Stomach (tissue), 9 donors: ENCODE data around the gene CNST. TPM values are rescaled to one million over a fixed set of nuclear protein-coding genes. Genes with fewer than 3 reads are reported as not detected.
A peak's percentile ranks its signal among the peaks of the same experiment; 100 is the strongest.

Source experiments
- DNase-seq, 2 donors: peaks; one replicate each; pipeline versions ENCODE4 v3.0.0 to v3.0.0-alpha.2; 2013 to 2019
- H3K27ac ChIP-seq, 5 donors: fragments of 200-600 bp in 4 of 5; sonication (generic) in 4 of 5; one replicate each; pipeline ENCODE4 v1.5.1; 2013 to 2019; ENCODE audit warnings: mild to moderate bottlenecking in 1 of 5, moderate library complexity in 1 of 5
- H3K27me3 ChIP-seq, 3 donors: fragments of 200-600 bp; sonication (generic); one replicate each; pipeline ENCODE4 v1.5.1; 2017 to 2019; ENCODE audit warnings: mixed run types in 1 of 3
- H3K36me3 ChIP-seq, 4 donors: fragments of 200-600 bp; sonication (generic); 1 replicate in 3 of 4; 2 replicates in 1 of 4; pipeline ENCODE4 v1.5.1; 2016 to 2019
- H3K4me1 ChIP-seq, 4 donors: fragments of 200-600 bp; sonication (generic); one replicate each; pipeline ENCODE4 v1.5.1; 2016 to 2019
- H3K4me3 ChIP-seq, 4 donors: fragments of 200-600 bp; sonication (generic) in 3 of 4; one replicate each; pipeline ENCODE4 v1.5.1; 2016 to 2019; ENCODE audit warnings: mild to moderate bottlenecking in 1 of 4
- H3K9me3 ChIP-seq, 4 donors: fragments of 200-600 bp; sonication (generic); one replicate each; pipeline ENCODE4 v1.5.1; 2016 to 2019
- CTCF ChIP-seq, 7 experiments: fragments of 450-650 bp in 4 of 7; fragments of 200-600 bp in 3 of 7; sonication (generic) in 3 of 7; IDR thresholded peaks; one replicate each; pipeline ENCODE4 v1.5.1; 2016 to 2019; ENCODE audit warnings: antibody characterized with exemption in 7 of 7, control low read depth in 2 of 7, mild to moderate bottlenecking in 1 of 7
- EP300 ChIP-seq: sonication (generic); formaldehyde crosslinking; IDR thresholded peaks from one replicate; pipeline ENCODE4 v1.6.1; 2017; ENCODE audit warnings: antibody characterized with exemption
- POLR2A ChIP-seq, 4 donors: fragments of 450-650 bp; IDR thresholded peaks; one replicate each; pipeline ENCODE4 v1.6.1; 2016; ENCODE audit warnings: antibody characterized with exemption in 4 of 4, control low read depth in 2 of 4, mild to moderate bottlenecking in 1 of 4, moderate library complexity in 1 of 4
- POLR2AphosphoS5 ChIP-seq, 3 donors: sonication (generic); formaldehyde crosslinking; IDR thresholded peaks; one replicate each; pipeline ENCODE4 v1.6.1; 2016; ENCODE audit warnings: antibody characterized with exemption in 3 of 3
- WGBS, 5 donors: extraction: QIAGEN DNeasy Blood & Tissue Kit in 3 of 5; methylation state at CpG; one replicate each; pipeline versions ENCODE4 v1.1.5 to v1.1.7; 2013 to 2018; 5-methylcytosine and 5-hydroxymethylcytosine counted together
- intact Hi-C: fragments of 100-400 bp; cut with DNase I; formaldehyde crosslinking; loops from one replicate; pipeline ENCODE4 v1.15.1; 2023; ENCODE audit warnings: low total_unique reads
- polyA plus RNA-seq, 3 donors: library from polyadenylated mRNA; stranded (reverse); fragments of 200-250 nt; gene quantifications; one replicate each; pipeline ENCODE4 v1.2.3, GENCODE V29; 2013
- total RNA-seq, 5 donors: library from RNA; depleted of rRNA; stranded (reverse); fragments of >200 nt; gene quantifications; one replicate each; pipeline versions ENCODE4 v1.1.0 to v1.2.3, GENCODE V29; 2014 to 2016
- donor health status: healthy with polysubstance abuse.
- donor health status: Bipolar disorder and iron deficiency.
- donor health status: healthy.

CNST gene
- total and polyA plus RNA-seq, 8 donors: 4.5 to 42.8 (median 16.2) TPM

DNA sequence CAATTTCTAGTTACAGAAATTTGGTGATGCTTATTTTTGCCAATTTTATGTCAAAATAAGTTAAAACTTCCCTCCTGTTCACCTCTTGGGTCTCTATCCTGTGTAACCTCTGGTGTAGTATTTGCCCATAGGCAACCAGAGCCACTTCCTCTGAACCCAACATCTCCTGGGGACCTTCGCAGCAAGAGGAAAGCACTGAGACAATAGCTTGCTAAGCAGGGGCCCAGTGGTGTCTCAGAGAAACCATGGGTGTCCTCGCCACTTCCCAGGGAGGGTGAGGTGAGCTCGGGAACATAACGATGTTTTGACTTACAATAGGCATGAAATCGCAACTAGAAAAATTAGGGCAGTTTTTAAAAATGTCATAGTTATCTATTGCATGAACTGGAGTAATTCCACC lies 101.5 kb downstream of the CNST start:
- TF ChIP-seq POLR2A (IDR thresholded peaks at IDR 0.05) (no peak), POLR2AphosphoS5 (IDR thresholded peaks at IDR 0.05) (no peak), CTCF (IDR thresholded peaks at IDR 0.05) (no peak), EP300 (no peak)
- Histone ChIP-seq H3K4me3 (no peak overlapping the region), H3K27me3 (no peaks in the 10 kb centered on the region), H3K4me1 (no peaks in the 10 kb centered on the region), H3K9me3 (no peaks in the 10 kb centered on the region), H3K36me3 (peaks cover 8 to 47% (median 45%) of the 10 kb centered on the region in 4 donors), H3K27ac (no peak overlapping the region)
- DNase-seq: no peak
- intact Hi-C loops: no loop called here
- 91 to 97% (median 95%) methylated on average over 5 of the region's 5 CpGs for WGBS, 5 donors

- TF ChIP-seq EP300: no peak
- TF ChIP-seq CTCF (IDR thresholded peaks at IDR 0.05): no peak
- no peak for TF ChIP-seq POLR2AphosphoS5 (IDR thresholded peaks at IDR 0.05)
- TF ChIP-seq POLR2A (IDR thresholded peaks at IDR 0.05): no peak
- Histone ChIP-seq H3K36me3 (peaks cover 8 to 50% (median 44%) of the 10 kb centered on the region in 4 donors), H3K4me3 (no peak overlapping the region), H3K27me3 (no peaks in the 10 kb centered on the region), H3K27ac (no peak overlapping the region), H3K9me3 (no peaks in the 10 kb centered on the region), H3K4me1 (no peaks in the 10 kb centered on the region)
- 91 to 95% (median 92%) methylated on average over 6 of the region's 6 CpGs for WGBS, 5 donors
- intact Hi-C loops: no loop called here
- no peak for DNase-seq
These were observed 103.4 kb downstream of the CNST start for GRCh38 chr1:246669659-246670058.

DNA sequence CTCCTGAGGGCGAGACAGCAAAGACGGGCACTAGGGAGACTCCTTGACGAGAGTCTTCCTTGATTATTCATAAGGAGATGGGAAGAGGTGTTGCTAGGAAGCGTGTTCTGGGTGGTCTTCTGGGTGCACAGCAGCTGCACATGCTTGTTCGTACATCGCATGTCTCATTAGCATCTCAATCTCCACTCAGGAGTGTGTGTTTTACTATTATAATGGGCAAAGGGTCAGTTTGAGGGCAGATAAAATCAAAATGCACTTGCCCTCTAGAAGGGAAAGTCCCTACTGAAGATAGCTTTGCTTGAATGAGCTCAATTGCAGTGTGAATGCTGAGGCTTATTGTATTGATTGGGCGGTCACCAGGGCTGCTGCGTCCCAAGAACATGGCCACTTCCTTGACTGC lies 107.8 kb downstream of the CNST start:
- intact Hi-C loops: no loop called here
- WGBS, 5 donors: 57 to 81% (median 68%) methylated on average over 8 of the region's 8 CpGs

GRCh38 chr1:246677842-246678241 lies 111.6 kb downstream of the CNST start:
- intact Hi-C loops: no loop called here
- Histone ChIP-seq H3K27me3 (no peaks in the 10 kb centered on the region), H3K4me3 (no peak overlapping the region), H3K4me1 (no peaks in the 10 kb centered on the region), H3K9me3 (no peaks in the 10 kb centered on the region), H3K27ac (no peak overlapping the region), H3K36me3 (peaks cover 0 to 3% (median 0%) of the 10 kb centered on the region in 4 donors)
- no peak for TF ChIP-seq POLR2A (IDR thresholded peaks at IDR 0.05)
- TF ChIP-seq POLR2AphosphoS5 (IDR thresholded peaks at IDR 0.05): no peak
- no peak for TF ChIP-seq EP300
- TF ChIP-seq CTCF (IDR thresholded peaks at IDR 0.05): no peak
- WGBS, 5 donors: 55 to 71% (median 60%) methylated on average over 2 of the region's 2 CpGs
- peak in 1 of 2 donors; percentile 51 for DNase-seq

More for the DNA sequence above, 107.8 kb downstream of the CNST start:
- H3K27me3 ChIP-seq: no peaks in the 10 kb centered on the region
- no peak for DNase-seq
- no peak overlapping the region for H3K4me3 ChIP-seq
- H3K9me3 ChIP-seq: no peaks in the 10 kb centered on the region
- peaks cover 0 to 14% (median 12%) of the 10 kb centered on the region in 4 donors for H3K36me3 ChIP-seq
- TF ChIP-seq POLR2AphosphoS5 (IDR thresholded peaks at IDR 0.05) (no peak), POLR2A (IDR thresholded peaks at IDR 0.05) (no peak), CTCF (IDR thresholded peaks at IDR 0.05) (no peak), EP300 (no peak)
- no peak overlapping the region for H3K27ac ChIP-seq
- H3K4me1 ChIP-seq: no peaks in the 10 kb centered on the region
